GM12801 (cell line): Measurements from ENCODE around the gene CRAT.

ENCODE experiments used
- CTCF ChIP-seq: IDR thresholded peaks from one replicate; pipeline ENCODE4 v1.5.1; 2011; ENCODE audit warnings: control low read depth; ENCODE audit not compliant: insufficient read length; ENCODE audit errors: extremely low read depth

Gene CRAT

GRCh38 chr9:129137292-129138143 lies 26.9 kb upstream of the CRAT start:
- no peak for TF ChIP-seq CTCF

GRCh38 chr9:129136446-129137035 lies 25.9 kb upstream of the CRAT start:
- no peak for TF ChIP-seq CTCF

- TF ChIP-seq CTCF, result no peak
These were observed 24.9 kb upstream of the CRAT start for GRCh38 chr9:129135476-129135875.

- TF ChIP-seq CTCF, result no peak
These were observed 22.5 kb upstream of the CRAT start for GRCh38 chr9:129133082-129133481.

GRCh38 chr9:129131300-129132145 lies 20.9 kb upstream of the CRAT start:
- TF ChIP-seq CTCF, result peak; percentile 92

- TF ChIP-seq CTCF, result no peak
These were observed 20.2 kb upstream of the CRAT start for GRCh38 chr9:129130791-129131190.

- no peak for TF ChIP-seq CTCF
These were observed 18.1 kb upstream of the CRAT start for GRCh38 chr9:129128689-129129088.
